HEK293T (cell line): ENCODE measurements around the gene CKLF.

Source experiments
- ARNT ChIP-seq: fragments of 450-650 bp; IDR thresholded peaks from 2 replicates; pipeline ENCODE4 v1.6.1; 2017; ENCODE audit warnings: mild to moderate bottlenecking
- CTBP1 ChIP-seq: fragments of 450-650 bp; IDR thresholded peaks from 2 replicates; pipeline ENCODE4 v1.6.1; 2016; ENCODE audit warnings: borderline replicate concordance
- FOXA1 ChIP-seq: fragments of 450-650 bp; IDR thresholded peaks from 2 replicates; pipeline ENCODE4 v1.6.1; 2016; ENCODE audit warnings: mild to moderate bottlenecking
- NFRKB ChIP-seq: fragments of 450-650 bp; IDR thresholded peaks from 2 replicates; pipeline ENCODE4 v1.6.1; 2016; ENCODE audit warnings: mild to moderate bottlenecking, moderate library complexity
- ZNF384 ChIP-seq: fragments of 450-650 bp; IDR thresholded peaks from 2 replicates; pipeline ENCODE4 v1.6.1; 2016

GRCh38 chr16:66572356-66572755 lies 20.0 kb downstream of the CKLF start:
- TF ChIP-seq ZNF384, result no peak
- no peak for TF ChIP-seq NFRKB
- TF ChIP-seq CTBP1, result no peak
- no peak for TF ChIP-seq ARNT
- TF ChIP-seq FOXA1, result no peak
